Activated T-cell treated with anti-CD3 and anti-CD28 coated beads for 48 hours (primary cell): Measurements from ENCODE around the gene TPTE2.
A peak's percentile ranks its signal among the peaks of the same experiment; 100 is the strongest.
"Not testable (repeated sequence)": the region's sequence is repeated elsewhere in the genome, so short reads cannot be mapped to it uniquely, and the experiment has no call there.

ENCODE experiments used
- DNase-seq: peaks from one replicate; pipeline ENCODE4 v3.0.0-alpha.2; 2020; ENCODE audit warnings: low read depth

Gene TPTE2

DNA sequence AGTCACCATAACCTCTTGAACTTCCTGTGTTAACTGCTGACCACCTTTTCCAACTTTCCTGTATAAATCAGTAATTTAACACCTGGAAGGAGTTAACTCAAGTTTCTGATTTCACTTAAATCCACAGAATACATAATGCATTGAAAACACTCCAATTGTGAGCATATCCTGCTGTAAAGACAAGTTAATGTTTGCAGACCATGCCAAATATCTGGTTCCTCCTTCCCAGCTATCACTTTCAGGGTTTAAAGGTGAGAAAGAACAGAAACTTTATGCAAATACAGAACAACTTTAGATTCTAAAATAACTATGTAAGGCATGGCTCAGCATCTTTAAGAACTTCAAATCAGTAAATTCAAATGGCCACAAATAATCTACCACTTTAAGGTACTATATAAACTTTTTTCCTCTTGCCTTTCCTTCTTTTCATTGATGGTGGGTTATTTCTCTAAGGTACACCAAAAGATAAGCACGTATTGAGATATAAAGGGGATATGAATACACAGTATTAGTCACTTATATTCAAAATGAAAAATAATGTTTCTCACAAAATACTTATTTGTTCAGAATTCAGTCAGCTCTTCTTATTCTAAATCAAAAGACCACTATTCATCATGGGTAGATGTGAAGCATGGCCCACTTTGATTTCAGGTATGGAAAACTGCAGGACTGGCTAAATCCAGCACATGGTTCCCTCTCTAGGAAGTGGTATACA, 6.6 kb upstream of the TPTE2 start:
- no peak for DNase-seq

DNA sequence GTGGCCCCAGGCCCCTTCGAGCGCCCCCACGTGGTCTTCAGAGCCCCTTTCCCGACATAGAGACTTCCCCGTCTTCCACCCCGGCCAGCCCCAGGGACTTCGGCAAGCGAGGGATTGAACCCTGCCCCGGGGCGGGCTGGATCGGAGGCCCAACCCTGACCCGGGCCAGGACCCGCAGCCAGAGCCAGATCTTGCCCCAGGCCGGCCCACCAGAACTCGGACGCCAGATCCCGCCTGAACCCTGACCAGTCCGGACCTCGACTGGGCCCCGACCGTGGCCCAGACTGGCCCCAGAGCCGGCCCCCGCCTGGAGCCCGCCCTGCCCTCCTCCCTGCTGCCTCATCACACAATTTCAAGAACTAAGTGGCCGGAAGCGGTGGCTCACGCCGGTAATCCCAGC, 253 bp upstream of the TPTE2 start:
- DNase-seq: no peak

DNA sequence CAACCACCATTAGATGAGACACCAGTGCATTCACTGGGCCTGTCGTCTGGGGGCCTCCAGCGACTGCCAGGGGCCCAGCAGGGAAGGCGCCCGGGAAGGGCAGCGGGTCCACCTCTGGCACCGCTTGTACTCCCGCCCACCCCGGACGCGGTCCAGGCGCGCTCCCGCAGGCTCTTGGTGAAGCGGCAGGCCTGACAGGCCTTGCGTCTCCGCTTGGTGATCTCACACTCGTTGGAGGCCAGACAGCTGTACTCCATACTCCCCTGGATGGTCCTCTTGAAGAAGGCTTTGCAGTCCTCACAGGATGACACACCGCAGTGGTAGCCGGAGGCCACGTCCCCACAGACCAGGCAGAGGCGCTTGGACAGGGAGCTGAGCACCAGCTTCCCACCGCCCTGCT, 660 bp downstream of the TPTE2 start:
- DNase-seq: not testable (repeated sequence)

DNA sequence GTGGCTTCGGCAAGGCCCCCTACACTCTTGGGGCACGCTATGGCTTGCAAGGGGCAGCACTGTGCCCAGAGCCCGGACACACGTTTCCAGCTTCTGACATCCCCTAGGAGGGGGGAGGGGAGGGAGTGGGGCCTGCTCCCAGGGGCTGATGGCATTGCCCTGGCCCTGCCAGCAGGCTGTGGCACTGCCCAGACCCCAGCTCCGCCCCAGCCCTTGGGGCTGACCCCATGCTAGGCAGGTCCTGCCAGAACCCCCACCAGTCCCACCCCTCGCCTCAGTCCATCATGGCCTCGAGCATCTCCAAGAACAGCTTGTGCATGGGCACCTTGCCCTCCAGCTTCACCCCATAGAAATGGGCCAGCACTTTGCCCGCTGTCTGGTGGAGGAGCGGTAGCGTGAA, 1.6 kb downstream of the TPTE2 start:
- DNase-seq: not testable (repeated sequence)

DNA sequence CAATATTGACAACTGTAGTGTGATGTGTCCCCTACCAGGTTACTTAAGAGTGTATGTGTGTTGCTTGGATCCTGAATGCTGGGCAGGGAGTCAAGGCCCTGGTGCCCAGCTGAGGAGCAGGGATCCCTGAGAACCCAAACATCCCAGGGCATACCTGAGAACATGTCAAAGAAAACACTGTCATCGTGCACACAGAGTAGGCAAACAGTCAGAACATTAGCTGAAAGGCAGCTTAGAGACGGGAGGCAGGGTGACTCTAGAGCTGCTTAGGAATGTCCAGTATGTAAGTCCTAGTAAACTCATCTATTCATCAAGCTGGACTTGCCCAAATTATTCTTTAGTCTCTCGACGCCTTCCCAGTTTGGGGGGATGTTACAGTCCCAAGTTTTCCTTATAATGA, 4.0 kb downstream of the TPTE2 start:
- DNase-seq: not testable (repeated sequence)

GRCh38 chr13:19549245-19549644, 12.1 kb downstream of the TPTE2 start:
- DNase-seq: not testable (repeated sequence)

DNA sequence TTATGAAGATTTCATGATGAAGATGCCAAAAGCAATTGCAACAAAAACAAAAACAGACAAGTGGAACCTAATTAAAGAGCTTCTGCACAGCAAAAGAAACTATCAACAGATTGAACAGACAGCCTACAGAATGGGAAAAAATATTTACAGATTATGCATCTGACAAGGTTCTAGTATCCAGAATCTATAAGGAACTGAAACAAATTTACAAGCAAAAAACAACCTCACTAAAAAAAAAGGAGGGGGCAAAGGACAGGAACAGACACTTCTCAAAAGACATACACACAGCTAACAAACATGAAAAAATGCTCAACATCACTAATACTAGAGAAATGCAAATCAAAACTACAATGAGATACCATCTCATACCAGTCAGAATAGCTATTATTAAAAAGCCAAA, 35.7 kb downstream of the TPTE2 start:
- DNase-seq: not testable (repeated sequence)

GRCh38 chr13:19519049-19519448, 42.3 kb downstream of the TPTE2 start:
- DNase-seq: no peak

DNA sequence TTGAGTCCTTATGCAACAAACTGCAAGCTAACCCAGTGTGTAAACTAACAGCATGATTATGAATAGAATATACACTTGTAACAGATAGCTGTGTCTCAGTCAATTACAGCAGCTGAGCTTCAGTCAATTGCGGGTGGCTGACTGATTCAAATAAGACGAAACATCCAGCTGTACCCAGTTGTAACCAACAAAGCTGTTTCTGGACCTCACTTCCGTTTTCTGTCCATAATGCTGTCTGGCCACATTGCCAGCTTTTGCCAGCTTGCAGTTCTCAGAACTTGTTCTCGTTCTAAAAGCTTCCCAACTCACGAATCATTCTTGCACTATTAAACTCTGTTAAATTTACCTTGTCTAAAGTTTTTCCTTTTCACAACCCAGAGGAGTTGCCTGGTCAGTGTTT, 53.7 kb downstream of the TPTE2 start:
- DNase-seq: not testable (repeated sequence)

GRCh38 chr13:19460126-19460525, 101.2 kb downstream of the TPTE2 start:
- not testable (repeated sequence) for DNase-seq

- peak; percentile 6 for DNase-seq
These were observed 122.2 kb downstream of the TPTE2 start for GRCh38 chr13:19439056-19439686.

DNA sequence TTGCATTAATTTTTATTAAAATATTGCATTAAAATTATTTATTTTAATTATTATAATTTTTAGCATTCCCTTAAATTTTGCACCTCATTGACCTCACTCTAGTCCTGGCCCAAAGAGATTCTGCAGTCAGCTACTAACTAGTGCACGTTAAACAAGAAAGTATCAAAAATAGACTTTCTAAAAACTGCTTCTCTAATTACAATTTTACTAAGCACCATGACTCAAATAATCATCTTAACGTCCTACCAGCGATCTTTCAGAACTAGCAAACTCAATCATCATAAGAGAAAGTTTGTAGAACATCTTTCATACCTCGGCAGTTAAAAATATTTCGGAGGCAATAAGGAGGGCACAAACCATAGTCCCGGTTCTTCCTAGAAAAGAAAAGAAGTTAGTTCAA, 123.6 kb downstream of the TPTE2 start:
- not testable (repeated sequence) for DNase-seq

GRCh38 chr13:19422236-19422635, 139.1 kb downstream of the TPTE2 start:
- DNase-seq: not testable (repeated sequence)

DNA sequence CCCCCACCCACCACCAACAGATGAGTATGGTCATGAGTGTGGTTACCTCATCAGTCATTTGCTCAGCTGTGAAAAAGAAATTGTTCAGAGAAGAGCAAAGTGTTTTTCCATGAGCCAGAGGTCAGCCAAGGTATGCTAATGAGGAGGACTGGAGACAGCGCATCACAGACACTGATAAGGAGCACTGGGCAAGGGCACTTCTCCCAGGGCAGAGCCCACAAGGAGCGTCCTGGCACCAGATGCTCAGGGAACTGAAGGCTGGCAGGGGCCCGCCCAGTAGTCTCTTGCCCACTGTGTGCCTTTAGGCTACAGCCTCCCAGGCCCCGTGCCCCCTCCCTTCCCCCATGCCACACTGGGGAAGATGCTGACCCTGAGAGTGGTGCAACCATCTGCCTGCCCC, 148.8 kb downstream of the TPTE2 start:
- not testable (repeated sequence) for DNase-seq

- DNase-seq: not testable (repeated sequence)
These were observed 178.4 kb downstream of the TPTE2 start for GRCh38 chr13:19382746-19383511.

GRCh38 chr13:19382111-19382510, 179.2 kb downstream of the TPTE2 start:
- DNase-seq: no peak
